Activated effector memory CD4-positive, alpha-beta T cell treated with anti-CD3 and anti-CD28 coated beads, Interleukin-2, amount 50 U/mL, for 16 hours (primary cell): ENCODE data around the gene ZYX.
"Not testable (repeated sequence)": the region's sequence is repeated elsewhere in the genome, so short reads cannot be mapped to it uniquely, and the experiment has no call there.

ENCODE experiments used
- DNase-seq: peaks from one replicate; pipeline ENCODE4 v3.0.0-alpha.2; 2020

Gene ZYX

GRCh38 chr7:143424476-143424875 is 43.3 kb downstream of the ZYX start:
- not testable (repeated sequence) for DNase-seq

- DNase-seq = no peak
Measured at GRCh38 chr7:143426479-143427142, 45.5 kb downstream of the ZYX start.

- DNase-seq = no peak
Measured at GRCh38 chr7:143429770-143430698, 48.9 kb downstream of the ZYX start.

GRCh38 chr7:143431109-143431508 is 50.0 kb downstream of the ZYX start:
- DNase-seq = no peak

- no peak for DNase-seq
Measured at GRCh38 chr7:143433759-143434158, 52.6 kb downstream of the ZYX start.

- no peak for DNase-seq
Measured at GRCh38 chr7:143434660-143435059, 53.5 kb downstream of the ZYX start.

GRCh38 chr7:143435266-143435665 is 54.1 kb downstream of the ZYX start:
- no peak for DNase-seq

- DNase-seq = no peak
Measured at GRCh38 chr7:143436325-143436946, 55.3 kb downstream of the ZYX start.

GRCh38 chr7:143437578-143437977 is 56.4 kb downstream of the ZYX start:
- DNase-seq = no peak

- no peak for DNase-seq
Measured at GRCh38 chr7:143439866-143440265, 58.7 kb downstream of the ZYX start.
